GM23338 (cell line): ENCODE data around the gene S100A1. TPM values are rescaled to one million over a fixed set of nuclear protein-coding genes. Genes with fewer than 3 reads are reported as not detected.
A peak's percentile ranks its signal among the peaks of the same experiment; 100 is the strongest.

Source experiments
- ATAC-seq: fragments of 200-7000 bp; cut with Tn5 transposase; 3 replicates; pipeline ENCODE4 v1.9.1; 2020
- DNase-seq: peaks from one replicate; pipeline ENCODE4 v3.0.0-alpha.2; 2015; ENCODE audit warnings: low spot score
- H2AFZ ChIP-seq: fragments of 200-600 bp; sonication (generic); 2 replicates; pipeline ENCODE4 v1.8.0; 2016; ENCODE audit warnings: antibody characterized with exemption, mild to moderate bottlenecking, moderate library complexity
- H3F3A ChIP-seq: fragments of 200-600 bp; sonication (generic); replicated peaks from 2 replicates; pipeline ENCODE4 v1.8.0; 2017; ENCODE audit warnings: antibody characterized with exemption, mixed run types, low read depth
- H3K27ac ChIP-seq: fragments of 200-600 bp; sonication (generic); 2 replicates; pipeline ENCODE4 v1.6.1; 2016; ENCODE audit warnings: low read depth
- H3K27me3 ChIP-seq: fragments of 200-600 bp; sonication (generic); 2 replicates; pipeline ENCODE4 v1.8.0; 2016; ENCODE audit warnings: mild to moderate bottlenecking, mixed run types, moderate library complexity; ENCODE audit not compliant: insufficient read depth
- H3K36me3 ChIP-seq: fragments of 200-600 bp; sonication (generic); 2 replicates; pipeline ENCODE4 v1.8.0; 2016; ENCODE audit warnings: mild to moderate bottlenecking; ENCODE audit not compliant: insufficient read depth
- H3K4me1 ChIP-seq: fragments of 200-600 bp; sonication (generic); 2 replicates; pipeline ENCODE4 v1.8.0; 2016; ENCODE audit warnings: mild to moderate bottlenecking, moderate library complexity; ENCODE audit not compliant: insufficient read depth
- H3K4me2 ChIP-seq: fragments of 200-600 bp; sonication (generic); 2 replicates; pipeline ENCODE4 v1.7.1; 2017; ENCODE audit warnings: mixed run types
- H3K4me3 ChIP-seq: fragments of 200-600 bp; sonication (generic); 2 replicates; pipeline ENCODE4 v1.6.1; 2016; ENCODE audit warnings: mixed run types
- H3K79me2 ChIP-seq: fragments of 200-600 bp; sonication (generic); replicated peaks from 2 replicates; pipeline ENCODE4 v1.8.0; 2017; ENCODE audit warnings: mild to moderate bottlenecking; ENCODE audit not compliant: insufficient read depth
- H3K9me2 ChIP-seq: fragments of 200-600 bp; sonication (generic); 2 replicates; pipeline ENCODE4 v1.8.0; 2017; ENCODE audit not compliant: insufficient read depth
- H4K20me1 ChIP-seq: fragments of 200-600 bp; sonication (generic); replicated peaks from 2 replicates; pipeline ENCODE4 v1.8.0; 2017; ENCODE audit warnings: mild to moderate bottlenecking; ENCODE audit not compliant: insufficient read depth
- H3K27ac Mint-ChIP-seq: 2 replicates; pipeline ENCODE4 v1.8.0; 2020; ENCODE audit warnings: inconsistent platforms, mild to moderate bottlenecking, moderate library complexity, mixed read lengths
- H3K27me3 Mint-ChIP-seq: 3 replicates; pipeline ENCODE4 v1.8.0; 2022; ENCODE audit warnings: low read depth, mild to moderate bottlenecking, moderate library complexity, mixed read lengths, inconsistent platforms; ENCODE audit not compliant: insufficient read depth, poor library complexity
- H3K36me3 Mint-ChIP-seq: 3 replicates; pipeline ENCODE4 v1.8.0; 2021; ENCODE audit warnings: low read depth, mild to moderate bottlenecking, inconsistent platforms, moderate library complexity, mixed read lengths
- H3K4me1 Mint-ChIP-seq: 3 replicates; pipeline ENCODE4 v1.8.0; 2020; ENCODE audit warnings: mild to moderate bottlenecking, inconsistent platforms, mixed read lengths
- H3K4me3 Mint-ChIP-seq: 3 replicates; pipeline ENCODE4 v1.8.0; 2021; ENCODE audit warnings: moderate library complexity, mild to moderate bottlenecking, inconsistent platforms, mixed read lengths
- H3K9me3 Mint-ChIP-seq: 3 replicates; pipeline ENCODE4 v1.8.0; 2020; ENCODE audit warnings: moderate library complexity, mild to moderate bottlenecking, inconsistent platforms, mixed read lengths
- EZH2phosphoT487 ChIP-seq: fragments of 200-600 bp; sonication (generic); IDR thresholded peaks from one replicate; pipeline ENCODE4 v1.8.1; 2018; ENCODE audit warnings: antibody characterized with exemption; ENCODE audit not compliant: unreplicated experiment
- NANOG ChIP-seq: IDR thresholded peaks from 2 replicates; pipeline ENCODE4 v1.6.1; 2016; ENCODE audit warnings: antibody characterized with exemption, borderline replicate concordance
- POLR2AphosphoS5 ChIP-seq: IDR thresholded peaks from 2 replicates; pipeline ENCODE4 v1.6.1; 2016; ENCODE audit warnings: antibody characterized with exemption, low read depth
- ZNF114 ChIP-seq: fragments of 250-450 bp; sonication (Bioruptor Pico); IDR thresholded peaks from 2 replicates; pipeline ENCODE4 v1.5.0; 2020; ENCODE audit warnings: mild to moderate bottlenecking, moderate library complexity
- ZNF331 ChIP-seq: fragments of 250-450 bp; sonication (Bioruptor Pico); IDR thresholded peaks from 2 replicates; pipeline ENCODE4 v1.5.0; 2020; ENCODE audit warnings: low read depth, mild to moderate bottlenecking, moderate library complexity
- polyA plus RNA-seq: library from polyadenylated mRNA; unstranded; fragments of >200 nt; fragmentation: Nextera tagmentation; extraction: Ambion mirVana; gene quantifications from 2 replicates; pipeline ENCODE4 v1.2.1, GENCODE V29; 2016
- total RNA-seq: library from RNA; depleted of rRNA; stranded (reverse); fragments of >200 nt; shearing (Covaris generic); gene quantifications from 2 replicates; pipeline ENCODE4 v1.2.3, GENCODE V29; 2014
- TF ChIP-seq, protein P1 (sequence below): IDR thresholded peaks from 2 replicates; pipeline ENCODE4 v1.6.1; 2016; ENCODE audit warnings: antibody characterized with exemption
- TF ChIP-seq, protein P2 (sequence below): IDR thresholded peaks from one replicate; pipeline ENCODE4 v1.6.1; 2018; ENCODE audit warnings: antibody characterized with exemption; ENCODE audit not compliant: unreplicated experiment

S100A1 gene
- total and polyA plus RNA-seq, 2 experiments from 2014 or later, result 0.13 to 0.66 TPM

DNA sequence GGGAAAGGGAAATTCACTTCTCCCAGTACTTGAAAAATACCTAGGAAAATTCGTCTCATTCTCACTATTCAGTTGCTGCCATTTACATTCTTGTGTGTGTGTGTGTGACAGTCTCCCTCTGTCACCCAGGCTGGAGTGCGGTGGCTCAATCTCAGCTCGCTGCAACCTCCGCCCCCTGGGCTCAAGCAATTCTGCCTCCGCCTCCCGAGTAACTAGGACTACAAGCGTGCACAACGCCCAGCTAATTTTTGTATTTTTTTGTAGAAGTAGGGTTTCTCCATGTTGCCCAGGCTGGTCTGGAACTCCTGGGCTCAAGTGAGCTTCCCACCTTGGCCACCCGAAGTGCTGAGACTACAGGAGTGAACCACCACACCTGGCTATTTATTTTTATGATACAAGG, 31.4 kb downstream of the S100A1 start:
- Histone ChIP-seq H2AFZ (no peak overlapping the region), H3K4me3 (peak overlapping the region; percentile 88), H3K36me3 (peaks cover 36% of the 10 kb centered on the region), H3K27me3 (no peaks in the 10 kb centered on the region), H3K79me2 (peaks cover 13% of the 10 kb centered on the region), H3K9me2 (no peaks in the 10 kb centered on the region), H4K20me1 (peaks cover 11% of the 10 kb centered on the region), H3F3A (peaks cover 43% of the 10 kb centered on the region), H3K4me2 (peak overlapping the region; percentile 86), H3K27ac (0 out of 2 replicates have a peak overlapping the region, but pooled peaks have one; percentile 23), H3K4me1 (peaks cover 8% of the 10 kb centered on the region)
- peaks cover 8% of the 10 kb centered on the region for H3K27me3 Mint-ChIP-seq
- H3K27ac Mint-ChIP-seq, result no peak overlapping the region
- no peak for DNase-seq
- H3K9me3 Mint-ChIP-seq, result no peaks in the 10 kb centered on the region
- peaks cover 7% of the 10 kb centered on the region for H3K4me1 Mint-ChIP-seq
- no peak for ATAC-seq
- H3K4me3 Mint-ChIP-seq, result peak overlapping the region; percentile 93
- peaks cover 47% of the 10 kb centered on the region for H3K36me3 Mint-ChIP-seq
- TF ChIP-seq EZH2phosphoT487 (no peak), NANOG (no peak), ZNF331 (no peak), ZNF114 (no peak)
- TF ChIP-seq, protein P1, sequence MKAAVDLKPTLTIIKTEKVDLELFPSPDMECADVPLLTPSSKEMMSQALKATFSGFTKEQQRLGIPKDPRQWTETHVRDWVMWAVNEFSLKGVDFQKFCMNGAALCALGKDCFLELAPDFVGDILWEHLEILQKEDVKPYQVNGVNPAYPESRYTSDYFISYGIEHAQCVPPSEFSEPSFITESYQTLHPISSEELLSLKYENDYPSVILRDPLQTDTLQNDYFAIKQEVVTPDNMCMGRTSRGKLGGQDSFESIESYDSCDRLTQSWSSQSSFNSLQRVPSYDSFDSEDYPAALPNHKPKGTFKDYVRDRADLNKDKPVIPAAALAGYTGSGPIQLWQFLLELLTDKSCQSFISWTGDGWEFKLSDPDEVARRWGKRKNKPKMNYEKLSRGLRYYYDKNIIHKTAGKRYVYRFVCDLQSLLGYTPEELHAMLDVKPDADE, result no peak
- TF ChIP-seq, protein P2, sequence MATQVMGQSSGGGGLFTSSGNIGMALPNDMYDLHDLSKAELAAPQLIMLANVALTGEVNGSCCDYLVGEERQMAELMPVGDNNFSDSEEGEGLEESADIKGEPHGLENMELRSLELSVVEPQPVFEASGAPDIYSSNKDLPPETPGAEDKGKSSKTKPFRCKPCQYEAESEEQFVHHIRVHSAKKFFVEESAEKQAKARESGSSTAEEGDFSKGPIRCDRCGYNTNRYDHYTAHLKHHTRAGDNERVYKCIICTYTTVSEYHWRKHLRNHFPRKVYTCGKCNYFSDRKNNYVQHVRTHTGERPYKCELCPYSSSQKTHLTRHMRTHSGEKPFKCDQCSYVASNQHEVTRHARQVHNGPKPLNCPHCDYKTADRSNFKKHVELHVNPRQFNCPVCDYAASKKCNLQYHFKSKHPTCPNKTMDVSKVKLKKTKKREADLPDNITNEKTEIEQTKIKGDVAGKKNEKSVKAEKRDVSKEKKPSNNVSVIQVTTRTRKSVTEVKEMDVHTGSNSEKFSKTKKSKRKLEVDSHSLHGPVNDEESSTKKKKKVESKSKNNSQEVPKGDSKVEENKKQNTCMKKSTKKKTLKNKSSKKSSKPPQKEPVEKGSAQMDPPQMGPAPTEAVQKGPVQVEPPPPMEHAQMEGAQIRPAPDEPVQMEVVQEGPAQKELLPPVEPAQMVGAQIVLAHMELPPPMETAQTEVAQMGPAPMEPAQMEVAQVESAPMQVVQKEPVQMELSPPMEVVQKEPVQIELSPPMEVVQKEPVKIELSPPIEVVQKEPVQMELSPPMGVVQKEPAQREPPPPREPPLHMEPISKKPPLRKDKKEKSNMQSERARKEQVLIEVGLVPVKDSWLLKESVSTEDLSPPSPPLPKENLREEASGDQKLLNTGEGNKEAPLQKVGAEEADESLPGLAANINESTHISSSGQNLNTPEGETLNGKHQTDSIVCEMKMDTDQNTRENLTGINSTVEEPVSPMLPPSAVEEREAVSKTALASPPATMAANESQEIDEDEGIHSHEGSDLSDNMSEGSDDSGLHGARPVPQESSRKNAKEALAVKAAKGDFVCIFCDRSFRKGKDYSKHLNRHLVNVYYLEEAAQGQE, result no peak

DNA sequence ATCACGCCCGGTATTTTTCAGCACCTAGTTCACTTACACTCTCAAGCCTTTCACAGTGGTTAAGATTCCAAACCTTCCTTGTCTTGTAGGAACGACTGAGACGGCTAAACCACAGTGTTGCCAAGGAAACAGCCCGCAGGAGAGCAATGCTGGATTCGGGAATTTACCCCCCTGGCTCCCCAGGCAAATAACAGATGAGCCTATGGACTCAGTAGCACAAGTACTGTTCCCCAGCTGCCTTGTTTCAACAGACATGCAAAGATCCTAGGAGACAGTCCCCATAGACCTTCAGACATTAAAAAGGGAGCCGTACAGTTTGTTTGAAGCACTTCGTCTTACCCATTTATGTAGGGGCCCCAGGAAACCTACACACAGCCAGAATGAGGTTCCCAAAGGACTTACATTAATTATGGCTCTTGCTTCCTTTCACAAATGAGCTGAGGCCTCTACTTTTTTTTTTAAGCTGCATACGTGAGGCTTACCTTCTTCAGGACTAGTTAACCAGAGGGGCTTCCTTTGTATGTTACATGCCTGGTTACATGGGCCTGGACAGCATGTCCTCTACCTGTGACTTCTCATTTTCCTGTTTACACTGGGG, 33.0 kb downstream of the S100A1 start:
- H3K4me3 Mint-ChIP-seq, result no peak overlapping the region
- no peaks in the 10 kb centered on the region; the same call in 2 of the 3 replicates for H3K9me3 Mint-ChIP-seq
- no peak overlapping the region for H3K4me3 ChIP-seq
- peaks cover 18% of the 10 kb centered on the region for H4K20me1 ChIP-seq
- peak; percentile 38; the same call in 1 of the 2 replicates for TF ChIP-seq POLR2AphosphoS5
- no peak for TF ChIP-seq ZNF114
- H3K27me3 Mint-ChIP-seq, result peaks cover 6% of the 10 kb centered on the region
- peaks cover 13% of the 10 kb centered on the region for H3K79me2 ChIP-seq
- peaks cover 62% of the 10 kb centered on the region for H3K36me3 Mint-ChIP-seq
- H3F3A ChIP-seq, result peaks cover 59% of the 10 kb centered on the region
- no peaks in the 10 kb centered on the region for H3K27me3 ChIP-seq
- peaks cover 51% of the 10 kb centered on the region for H3K36me3 ChIP-seq
- no peak overlapping the region for H3K4me2 ChIP-seq
- H3K27ac Mint-ChIP-seq, result no peak overlapping the region
- ATAC-seq, result no peak
- H3K27ac ChIP-seq, result peak overlapping the region; percentile 45; the same call in 1 of the 2 replicates
- peaks cover 7% of the 10 kb centered on the region for H3K4me1 Mint-ChIP-seq
- H3K4me1 ChIP-seq, result peaks cover 8% of the 10 kb centered on the region
- no peaks in the 10 kb centered on the region for H3K9me2 ChIP-seq
- peak; percentile 26 for DNase-seq
- H2AFZ ChIP-seq, result no peak overlapping the region
